ENCODE measurements around the gene CCDC138. TPM values are rescaled to one million over a fixed set of nuclear protein-coding genes. Genes with fewer than 3 reads are reported as not detected.

CCDC138 gene
- total RNA-seq, 2 experiments from 2014 or later = 21.5 to 28.1 TPM

Small RNA genes lying within 50 kb of the gene (small RNA-seq; reads per million reads assigned to genes)
- not detected for gene AC073415.1

Other genes with a start within 250 kb of the CCDC138 start
- gene RANBP2, start 67.3 kb upstream of the CCDC138 start, total RNA-seq (2014; rRNA removed; shearing (Covaris generic)) = 48.4 and 51.3 TPM in 2 replicates
- gene RANBP2, start 67.3 kb upstream of the CCDC138 start, total RNA-seq (2022) = 64.9 and 74.0 TPM in 2 replicates
- not detected in 2 replicates for gene EDAR, start 202.4 kb downstream of the CCDC138 start, total RNA-seq (2014; rRNA removed; shearing (Covaris generic))
- not detected in 2 replicates for gene EDAR, start 202.4 kb downstream of the CCDC138 start, total RNA-seq (2022)